ENCODE measurements around the gene FAM76A. TPM values are rescaled to one million over a fixed set of nuclear protein-coding genes. Genes with fewer than 3 reads are reported as not detected.
"Not testable (repeated sequence)": the region's sequence is repeated elsewhere in the genome, so short reads cannot be mapped to it uniquely, and the experiment has no call there.

The FAM76A gene
- polyA plus RNA-seq (2013): 8.6 TPM

DNA sequence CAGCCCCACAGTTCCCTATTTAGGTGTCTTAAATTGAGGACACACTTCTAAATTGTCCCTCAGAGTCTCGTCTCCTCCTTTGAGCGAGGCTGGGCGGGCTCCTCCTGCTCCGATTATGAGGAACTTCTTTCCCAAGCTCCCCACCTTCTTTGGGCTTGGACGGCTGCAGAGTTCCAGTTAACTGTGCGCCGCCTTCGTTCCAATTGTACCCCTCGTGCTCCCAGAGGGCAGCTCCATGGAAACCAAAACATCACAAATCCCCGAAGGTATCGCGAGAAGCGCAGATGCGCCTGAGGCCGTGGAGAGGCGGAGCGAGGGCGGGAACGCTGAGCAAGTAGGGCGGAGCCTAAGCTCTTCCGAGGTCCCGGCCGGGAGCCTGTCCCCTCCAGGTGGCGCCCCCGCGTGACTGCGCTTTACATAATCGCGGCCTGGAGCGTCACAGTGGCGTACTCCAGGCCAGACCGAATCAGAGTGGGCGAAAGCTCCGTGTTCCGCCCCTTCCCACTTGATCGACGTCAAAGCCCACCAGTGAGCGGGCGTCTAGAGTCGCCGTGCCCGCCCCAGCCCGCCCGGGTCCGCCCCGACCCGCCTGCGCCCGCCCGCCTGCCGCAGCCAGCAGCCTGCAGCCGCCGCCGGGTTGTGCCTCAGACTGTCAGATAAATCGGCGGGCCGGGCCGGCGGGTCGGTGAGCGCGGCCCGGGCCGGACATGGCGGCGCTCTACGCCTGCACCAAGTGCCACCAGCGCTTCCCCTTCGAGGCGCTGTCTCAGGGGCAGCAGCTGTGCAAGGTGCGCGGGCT, at the start of gene FAM76A:
FAM76A (plus strand) TSS at position 588 of the 799 bp plus-strand sequence; CDS start at position 708, 120 bp downstream.
- 3% methylated on average over 70 of the region's 72 CpGs for WGBS (ENCODE audit: insufficient coverage)
- H3K36me3 ChIP-seq (ENCODE audit: control insufficient read depth in 4 of 4, insufficient read depth in 4 of 4, low read length in 3 of 4): peaks cover 0 to 8% (median 2%) of the 10 kb centered on the region in 4 experiments
- POLR2A ChIA-PET: interaction anchor here (0.6 to 1.6 kb wide), 3 partner anchors 20 to 65 kb away, joined by 3 to 4 read pairs (median 3); partner anchors contain the start of gene STX12
- DNase-seq: peak; percentile 99 to 100 (median 99)
- CTCF ChIA-PET: interaction anchor here (0.6 to 1.7 kb wide), 7 partner anchors 11 to 102 kb away, joined by 3 to 5 read pairs (median 3); no protein-coding TSS in a partner anchor
- H3K4me1 ChIP-seq (ENCODE audit: control extremely low read depth in 1 of 4, control insufficient read depth in 4 of 4, insufficient read depth in 4 of 4, low read length in 3 of 4): peaks cover 0 to 17% (median 15%) of the 10 kb centered on the region in 4 experiments
- peak within 1 kb of the TSS; percentile 52 to 93 for H3K27ac ChIP-seq (ENCODE audit: insufficient read depth in 1 of 2, low read depth in 1 of 2, low read length in 2 of 2, poor library complexity in 1 of 2, severe bottlenecking in 2 of 2)
- H3K9me3 ChIP-seq (ENCODE audit: control extremely low read depth in 1 of 5, control insufficient read depth in 4 of 5, insufficient read depth in 2 of 5, low read depth in 1 of 5, low read length in 4 of 5): no peaks in the 10 kb centered on the region
- peak within 1 kb of the TSS; percentile 65 to 96 (median 88) for H3K4me3 ChIP-seq (ENCODE audit: control insufficient read depth in 1 of 7, extremely low read depth in 1 of 7, insufficient read depth in 4 of 7, low read depth in 2 of 7, low read length in 6 of 7)
- H3K27me3 ChIP-seq (replicated peaks in 2 of 5; ENCODE audit: control insufficient read depth in 4 of 5, insufficient read depth in 5 of 5, low read length in 4 of 5): no peaks in the 10 kb centered on the region

DNA sequence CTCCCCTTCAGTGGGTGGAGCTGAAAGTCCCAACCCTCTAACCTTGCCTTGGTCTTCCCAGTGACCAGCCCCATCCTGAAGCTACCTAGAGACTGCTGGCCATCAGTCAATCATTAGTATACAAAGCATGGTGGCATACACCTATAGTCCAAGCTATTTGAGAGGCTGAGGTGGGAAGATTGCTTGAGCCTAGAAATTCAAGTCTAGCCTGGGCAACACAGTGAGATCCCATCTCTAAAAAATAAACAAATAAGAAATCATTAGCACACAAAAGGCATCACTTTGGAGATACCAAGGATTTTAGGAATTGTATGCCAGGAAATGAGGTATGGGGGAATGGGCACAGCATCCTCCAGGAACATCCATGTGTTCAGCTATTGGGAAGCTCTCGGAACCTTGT, 49.4 kb upstream of the FAM76A start:
- no CpG with 5 or more reads among the region's 1 CpG for WGBS (ENCODE audit: insufficient coverage)
- Histone ChIP-seq H3K36me3 (ENCODE audit: control insufficient read depth in 4 of 4, insufficient read depth in 4 of 4, low read length in 3 of 4) (no peaks in the 10 kb centered on the region), H3K4me3 (ENCODE audit: control insufficient read depth in 1 of 7, extremely low read depth in 1 of 7, insufficient read depth in 4 of 7, low read depth in 2 of 7, low read length in 6 of 7) (no peak overlapping the region), H3K4me1 (ENCODE audit: control extremely low read depth in 1 of 4, control insufficient read depth in 4 of 4, insufficient read depth in 4 of 4, low read length in 3 of 4) (peaks cover 5 to 17% (median 13%) of the 10 kb centered on the region in 4 experiments), H3K27ac (ENCODE audit: insufficient read depth in 1 of 2, low read depth in 1 of 2, low read length in 2 of 2, poor library complexity in 1 of 2, severe bottlenecking in 2 of 2) (no peak overlapping the region), H3K27me3 (replicated peaks in 2 of 5; ENCODE audit: control insufficient read depth in 4 of 5, insufficient read depth in 5 of 5, low read length in 4 of 5) (no peaks in the 10 kb centered on the region), H3K9me3 (ENCODE audit: control extremely low read depth in 1 of 5, control insufficient read depth in 4 of 5, insufficient read depth in 2 of 5, low read depth in 1 of 5, low read length in 4 of 5) (peaks cover 0 to 10% (median 6%) of the 10 kb centered on the region in 5 experiments)
- CTCF ChIA-PET: interaction anchor here (1.6 kb wide), 1 partner anchor 43 kb away, joined by 8 read pairs; no protein-coding TSS in a partner anchor
- no peak for DNase-seq
- POLR2A ChIA-PET: no interaction called here

DNA sequence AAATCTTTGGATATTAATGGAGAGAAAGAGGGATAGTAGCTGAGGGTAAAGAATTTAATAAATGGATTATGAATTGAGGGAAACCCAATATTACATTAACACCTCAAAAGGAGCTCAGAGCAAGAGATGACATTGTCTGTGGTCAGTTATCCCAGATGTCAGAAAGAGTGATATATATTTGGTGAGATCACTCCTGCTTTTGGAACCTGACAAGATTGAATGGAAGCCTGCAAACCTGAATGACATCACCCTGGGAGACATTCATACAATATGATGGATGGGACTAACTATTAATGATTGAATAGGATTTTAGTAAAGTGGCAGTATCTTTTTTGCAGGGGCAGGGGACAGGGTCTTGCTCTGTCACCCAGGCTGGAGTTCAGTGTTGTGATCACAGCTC, 47.0 kb upstream of the FAM76A start:
- Histone ChIP-seq H3K27me3 (replicated peaks in 2 of 5; ENCODE audit: control insufficient read depth in 4 of 5, insufficient read depth in 5 of 5, low read length in 4 of 5) (no peaks in the 10 kb centered on the region), H3K4me1 (ENCODE audit: control extremely low read depth in 1 of 4, control insufficient read depth in 4 of 4, insufficient read depth in 4 of 4, low read length in 3 of 4) (no peaks in the 10 kb centered on the region), H3K9me3 (ENCODE audit: control extremely low read depth in 1 of 5, control insufficient read depth in 4 of 5, insufficient read depth in 2 of 5, low read depth in 1 of 5, low read length in 4 of 5) (peaks cover 0 to 14% (median 11%) of the 10 kb centered on the region in 5 experiments), H3K27ac (ENCODE audit: insufficient read depth in 1 of 2, low read depth in 1 of 2, low read length in 2 of 2, poor library complexity in 1 of 2, severe bottlenecking in 2 of 2) (no peak overlapping the region), H3K36me3 (ENCODE audit: control insufficient read depth in 4 of 4, insufficient read depth in 4 of 4, low read length in 3 of 4) (no peaks in the 10 kb centered on the region), H3K4me3 (ENCODE audit: control insufficient read depth in 1 of 7, extremely low read depth in 1 of 7, insufficient read depth in 4 of 7, low read depth in 2 of 7, low read length in 6 of 7) (no peak overlapping the region)
- POLR2A ChIA-PET: no interaction called here
- DNase-seq: no peak
- CTCF ChIA-PET: interaction anchor here (1.0 kb wide), 1 partner anchor 18 kb away, joined by 3 read pairs; no protein-coding TSS in a partner anchor

DNA sequence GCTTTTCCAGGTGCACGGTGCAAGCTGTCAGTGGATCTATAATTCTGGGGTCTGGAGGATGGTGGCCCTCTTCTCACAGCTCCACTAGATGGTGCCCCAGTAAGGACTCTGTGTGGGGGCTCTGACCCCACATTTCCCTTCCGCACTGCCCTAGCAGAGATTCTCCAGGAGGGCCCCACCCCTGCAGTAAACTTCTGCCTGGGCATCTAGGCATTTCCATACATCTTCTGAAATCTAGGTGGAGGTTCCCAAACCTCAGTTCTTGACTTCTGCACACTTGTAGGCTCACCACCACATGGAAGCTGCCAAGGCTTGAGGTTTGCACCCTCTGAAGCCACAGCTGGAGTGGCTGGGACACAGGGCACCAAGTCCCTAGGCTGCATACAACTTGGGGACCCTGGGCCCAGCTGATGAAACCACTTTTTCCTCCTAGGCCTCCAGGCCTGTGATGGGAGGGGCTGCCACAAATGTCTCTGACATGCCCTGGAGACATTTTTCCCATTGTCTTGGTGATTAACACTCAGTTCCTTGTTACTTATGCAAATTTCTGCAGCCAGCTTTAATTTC, 45.5 kb upstream of the FAM76A start:
- H3K36me3 ChIP-seq (ENCODE audit: control insufficient read depth in 4 of 4, insufficient read depth in 4 of 4, low read length in 3 of 4); H3K4me1 ChIP-seq (ENCODE audit: control extremely low read depth in 1 of 4, control insufficient read depth in 4 of 4, insufficient read depth in 4 of 4, low read length in 3 of 4); H3K4me3 ChIP-seq (ENCODE audit: control insufficient read depth in 1 of 7, extremely low read depth in 1 of 7, insufficient read depth in 4 of 7, low read depth in 2 of 7, low read length in 6 of 7); H3K27ac ChIP-seq (ENCODE audit: insufficient read depth in 1 of 2, low read depth in 1 of 2, low read length in 2 of 2, poor library complexity in 1 of 2, severe bottlenecking in 2 of 2); DNase-seq; POLR2A ChIA-PET; H3K27me3 ChIP-seq (replicated peaks in 2 of 5; ENCODE audit: control insufficient read depth in 4 of 5, insufficient read depth in 5 of 5, low read length in 4 of 5): not testable (repeated sequence)
- CTCF ChIA-PET: interaction anchor here (1.2 kb wide), 1 partner anchor 11 kb away, joined by 3 read pairs; no protein-coding TSS in a partner anchor
- 100% methylated on average over 1 of the region's 2 CpGs for WGBS (ENCODE audit: insufficient coverage)
- peaks cover 0 to 14% (median 11%) of the 10 kb centered on the region in 5 experiments for H3K9me3 ChIP-seq (ENCODE audit: control extremely low read depth in 1 of 5, control insufficient read depth in 4 of 5, insufficient read depth in 2 of 5, low read depth in 1 of 5, low read length in 4 of 5)

DNA sequence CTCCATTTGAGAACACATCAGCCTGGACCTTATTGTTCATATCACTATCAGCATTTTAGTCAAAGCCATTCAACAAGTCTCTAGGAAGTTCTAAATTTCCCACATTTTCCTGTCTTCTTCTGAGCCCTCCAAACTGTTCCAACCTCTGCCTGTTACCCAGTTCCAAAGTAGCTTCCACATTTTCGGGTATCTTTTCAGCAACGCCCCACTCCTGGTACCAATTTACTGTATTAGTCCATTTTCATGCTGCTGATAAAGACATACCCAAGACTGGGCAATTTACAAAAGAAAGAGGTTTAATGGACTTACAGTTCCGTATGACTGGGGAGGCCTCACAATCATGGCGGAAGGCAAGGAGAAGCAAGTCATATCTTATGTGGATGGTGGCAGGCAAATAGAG, 44.2 kb upstream of the FAM76A start:
- WGBS (ENCODE audit: insufficient coverage): 100% methylated on average over 2 of the region's 4 CpGs

DNA sequence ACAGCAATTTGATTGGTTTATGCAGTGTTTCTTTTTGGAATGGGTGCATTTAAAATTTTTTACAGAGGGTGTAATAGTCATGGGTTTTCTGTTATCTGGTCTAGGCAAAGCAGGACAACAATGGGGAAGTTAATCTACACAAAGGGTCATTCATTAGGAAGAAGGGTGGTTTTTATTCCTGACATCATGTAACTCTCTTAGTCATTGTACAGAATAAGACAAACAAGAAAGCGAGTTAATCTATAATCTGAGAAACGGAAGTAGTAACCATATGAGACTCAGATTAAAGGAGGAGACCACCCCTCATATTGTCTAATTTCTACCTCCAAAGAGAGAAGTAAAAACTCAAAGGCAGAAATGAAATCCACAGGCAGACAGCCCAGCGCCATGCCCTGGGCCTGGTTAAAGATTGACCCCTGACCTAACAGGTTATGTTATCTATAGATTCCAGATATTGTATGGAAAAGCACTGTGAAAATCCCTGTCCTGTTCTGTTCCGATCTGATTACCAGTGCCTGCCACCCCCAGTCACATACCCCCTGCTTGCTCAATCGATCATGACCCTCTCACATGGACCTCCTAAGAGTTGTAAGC, 43.3 kb upstream of the FAM76A start:
- no peaks in the 10 kb centered on the region for H3K36me3 ChIP-seq (ENCODE audit: control insufficient read depth in 4 of 4, insufficient read depth in 4 of 4, low read length in 3 of 4)
- H3K4me1 ChIP-seq (ENCODE audit: control extremely low read depth in 1 of 4, control insufficient read depth in 4 of 4, insufficient read depth in 4 of 4, low read length in 3 of 4): no peaks in the 10 kb centered on the region
- POLR2A ChIA-PET: no interaction called here
- WGBS (ENCODE audit: insufficient coverage): no CpG with 5 or more reads among the region's 5 CpGs
- H3K27me3 ChIP-seq (replicated peaks in 2 of 5; ENCODE audit: control insufficient read depth in 4 of 5, insufficient read depth in 5 of 5, low read length in 4 of 5): no peaks in the 10 kb centered on the region
- H3K4me3 ChIP-seq (ENCODE audit: control insufficient read depth in 1 of 7, extremely low read depth in 1 of 7, insufficient read depth in 4 of 7, low read depth in 2 of 7, low read length in 6 of 7): no peak overlapping the region
- peaks cover 0 to 14% (median 11%) of the 10 kb centered on the region in 5 experiments for H3K9me3 ChIP-seq (ENCODE audit: control extremely low read depth in 1 of 5, control insufficient read depth in 4 of 5, insufficient read depth in 2 of 5, low read depth in 1 of 5, low read length in 4 of 5)
- no peak for DNase-seq
- H3K27ac ChIP-seq (ENCODE audit: insufficient read depth in 1 of 2, low read depth in 1 of 2, low read length in 2 of 2, poor library complexity in 1 of 2, severe bottlenecking in 2 of 2): no peak overlapping the region
- CTCF ChIA-PET: interaction anchor here (1.0 kb wide), 1 partner anchor 149 kb away, joined by 3 read pairs; no protein-coding TSS in a partner anchor

More for the DNA sequence above, 44.2 kb upstream of the FAM76A start:
- H3K4me3 ChIP-seq (ENCODE audit: control insufficient read depth in 1 of 7, extremely low read depth in 1 of 7, insufficient read depth in 4 of 7, low read depth in 2 of 7, low read length in 6 of 7); DNase-seq; POLR2A ChIA-PET; H3K27ac ChIP-seq (ENCODE audit: insufficient read depth in 1 of 2, low read depth in 1 of 2, low read length in 2 of 2, poor library complexity in 1 of 2, severe bottlenecking in 2 of 2); CTCF ChIA-PET; H3K36me3 ChIP-seq (ENCODE audit: control insufficient read depth in 4 of 4, insufficient read depth in 4 of 4, low read length in 3 of 4); H3K4me1 ChIP-seq (ENCODE audit: control extremely low read depth in 1 of 4, control insufficient read depth in 4 of 4, insufficient read depth in 4 of 4, low read length in 3 of 4); H3K27me3 ChIP-seq (replicated peaks in 2 of 5; ENCODE audit: control insufficient read depth in 4 of 5, insufficient read depth in 5 of 5, low read length in 4 of 5): not testable (repeated sequence)
- H3K9me3 ChIP-seq (ENCODE audit: control extremely low read depth in 1 of 5, control insufficient read depth in 4 of 5, insufficient read depth in 2 of 5, low read depth in 1 of 5, low read length in 4 of 5): peaks cover 0 to 14% (median 11%) of the 10 kb centered on the region in 5 experiments

All from common myeloid progenitor, CD34-positive (primary cell).